ENCODE results near the gene ZSCAN5A.

Gene ZSCAN5A

GRCh38 chr19:56319991-56320390, 5.4 kb upstream of the ZSCAN5A start:
- Histone ChIP-seq H3K4ac (ENCODE audit: low read depth, low read length) (no peak overlapping the region), H4K12ac (ENCODE audit: low read depth, low read length) (no peak overlapping the region), H3K36me3 (ENCODE audit: control insufficient read depth in 1 of 2, insufficient read depth in 2 of 2, low read length in 2 of 2) (no peaks in the 10 kb centered on the region), H3K4me1 (ENCODE audit: control insufficient read depth in 1 of 2, insufficient read depth in 2 of 2, low read length in 2 of 2) (peaks cover 5 to 7% of the 10 kb centered on the region in 2 experiments), H2BK12ac (ENCODE audit: low read length) (no peak overlapping the region), H3K9me3 (ENCODE audit: insufficient read depth, low read depth, low read length) (no peaks in the 10 kb centered on the region), H3K23ac (ENCODE audit: low read length) (no peak overlapping the region), H3K9ac (ENCODE audit: low read length) (no peak overlapping the region), H2BK5ac (ENCODE audit: low read depth, low read length, poor library complexity) (no peak overlapping the region), H3K79me2 (ENCODE audit: control insufficient read depth, insufficient read depth, low read length, poor library complexity) (peaks cover 2% of the 10 kb centered on the region), H2BK120ac (ENCODE audit: insufficient read depth, low read length, poor library complexity) (no peak overlapping the region), H3K27ac (ENCODE audit: low read depth, low read length) (no peak overlapping the region), H2AK5ac (ENCODE audit: low read length) (no peak overlapping the region), H3K79me1 (ENCODE audit: low read length) (peaks cover 4% of the 10 kb centered on the region), H4K91ac (ENCODE audit: low read depth, low read length) (no peak overlapping the region), H4K8ac (ENCODE audit: low read depth, low read length) (no peak overlapping the region), H3K4me2 (ENCODE audit: low read length) (no peak overlapping the region), H3K14ac (ENCODE audit: low read length) (no peak overlapping the region), H3K4me3 (ENCODE audit: low read depth, low read length) (no peak overlapping the region), H2AFZ (ENCODE audit: insufficient read depth, low read length, poor library complexity) (no peak overlapping the region), H3K27me3 (ENCODE audit: insufficient read depth, low read length) (no peaks in the 10 kb centered on the region), H3K18ac (ENCODE audit: low read length) (no peak overlapping the region)
- WGBS (ENCODE audit: extremely low coverage, insufficient coverage, insufficient read length) = no CpG with 5 or more reads among the region's 3 CpGs
- no peak for DNase-seq

GRCh38 chr19:56317749-56318148, 3.1 kb upstream of the ZSCAN5A start:
- H3K79me2 ChIP-seq (ENCODE audit: control insufficient read depth, insufficient read depth, low read length, poor library complexity) = peaks cover 7% of the 10 kb centered on the region
- no peak overlapping the region for H2AK5ac ChIP-seq (ENCODE audit: low read length)
- H2BK12ac ChIP-seq (ENCODE audit: low read length) = no peak overlapping the region
- H3K4me2 ChIP-seq (ENCODE audit: low read length) = no peak overlapping the region
- no peak overlapping the region for H4K91ac ChIP-seq (ENCODE audit: low read depth, low read length)
- no peaks in the 10 kb centered on the region for H3K9me3 ChIP-seq (ENCODE audit: insufficient read depth, low read depth, low read length)
- peaks cover 5 to 11% of the 10 kb centered on the region in 2 experiments for H3K4me1 ChIP-seq (ENCODE audit: control insufficient read depth in 1 of 2, insufficient read depth in 2 of 2, low read length in 2 of 2)
- H2AFZ ChIP-seq (ENCODE audit: insufficient read depth, low read length, poor library complexity) = no peak overlapping the region
- H3K4me3 ChIP-seq (ENCODE audit: low read depth, low read length) = no peak overlapping the region
- H3K18ac ChIP-seq (ENCODE audit: low read length) = no peak overlapping the region
- H3K4ac ChIP-seq (ENCODE audit: low read depth, low read length) = no peak overlapping the region
- H4K12ac ChIP-seq (ENCODE audit: low read depth, low read length) = no peak overlapping the region
- H3K27ac ChIP-seq (ENCODE audit: low read depth, low read length) = no peak overlapping the region
- peaks cover 14% of the 10 kb centered on the region for H3K79me1 ChIP-seq (ENCODE audit: low read length)
- WGBS (ENCODE audit: extremely low coverage, insufficient coverage, insufficient read length) = no CpG with 5 or more reads among the region's 2 CpGs
- H3K27me3 ChIP-seq (ENCODE audit: insufficient read depth, low read length) = no peaks in the 10 kb centered on the region
- H2BK120ac ChIP-seq (ENCODE audit: insufficient read depth, low read length, poor library complexity) = no peak overlapping the region
- no peak overlapping the region for H3K9ac ChIP-seq (ENCODE audit: low read length)
- no peak overlapping the region for H3K14ac ChIP-seq (ENCODE audit: low read length)
- H2BK5ac ChIP-seq (ENCODE audit: low read depth, low read length, poor library complexity) = no peak overlapping the region
- no peaks in the 10 kb centered on the region for H3K36me3 ChIP-seq (ENCODE audit: control insufficient read depth in 1 of 2, insufficient read depth in 2 of 2, low read length in 2 of 2)
- H4K8ac ChIP-seq (ENCODE audit: low read depth, low read length) = no peak overlapping the region
- H3K23ac ChIP-seq (ENCODE audit: low read length) = no peak overlapping the region
- DNase-seq = no peak

GRCh38 chr19:56316728-56317127, 2.1 kb upstream of the ZSCAN5A start:
- no peaks in the 10 kb centered on the region for H3K36me3 ChIP-seq (ENCODE audit: control insufficient read depth in 1 of 2, insufficient read depth in 2 of 2, low read length in 2 of 2)
- no peak overlapping the region for H3K14ac ChIP-seq (ENCODE audit: low read length)
- no peak overlapping the region for H4K12ac ChIP-seq (ENCODE audit: low read depth, low read length)
- no peaks in the 10 kb centered on the region for H3K27me3 ChIP-seq (ENCODE audit: insufficient read depth, low read length)
- H2BK120ac ChIP-seq (ENCODE audit: insufficient read depth, low read length, poor library complexity) = no peak overlapping the region
- H3K18ac ChIP-seq (ENCODE audit: low read length) = no peak overlapping the region
- no peak overlapping the region for H4K8ac ChIP-seq (ENCODE audit: low read depth, low read length)
- WGBS (ENCODE audit: extremely low coverage, insufficient coverage, insufficient read length) = no CpG with 5 or more reads among the region's 5 CpGs
- H3K4me2 ChIP-seq (ENCODE audit: low read length) = no peak overlapping the region
- no peak overlapping the region for H2BK12ac ChIP-seq (ENCODE audit: low read length)
- H3K27ac ChIP-seq (ENCODE audit: low read depth, low read length) = no peak overlapping the region
- H3K4me1 ChIP-seq (ENCODE audit: control insufficient read depth in 1 of 2, insufficient read depth in 2 of 2, low read length in 2 of 2) = peaks cover 5 to 11% of the 10 kb centered on the region in 2 experiments
- DNase-seq = no peak
- H3K9me3 ChIP-seq (ENCODE audit: insufficient read depth, low read depth, low read length) = no peaks in the 10 kb centered on the region
- H3K9ac ChIP-seq (ENCODE audit: low read length) = no peak overlapping the region
- H2AFZ ChIP-seq (ENCODE audit: insufficient read depth, low read length, poor library complexity) = no peak overlapping the region
- H3K79me2 ChIP-seq (ENCODE audit: control insufficient read depth, insufficient read depth, low read length, poor library complexity) = peaks cover 7% of the 10 kb centered on the region
- no peak overlapping the region for H3K4ac ChIP-seq (ENCODE audit: low read depth, low read length)
- H2AK5ac ChIP-seq (ENCODE audit: low read length) = no peak overlapping the region
- H3K4me3 ChIP-seq (ENCODE audit: low read depth, low read length) = no peak overlapping the region
- H3K23ac ChIP-seq (ENCODE audit: low read length) = no peak overlapping the region
- no peak overlapping the region for H2BK5ac ChIP-seq (ENCODE audit: low read depth, low read length, poor library complexity)
- H3K79me1 ChIP-seq (ENCODE audit: low read length) = peaks cover 14% of the 10 kb centered on the region
- no peak overlapping the region for H4K91ac ChIP-seq (ENCODE audit: low read depth, low read length)

- H3K27ac ChIP-seq (ENCODE audit: low read depth, low read length) = peak overlapping the region; percentile 91
- no CpG with 5 or more reads among the region's 37 CpGs for WGBS (ENCODE audit: extremely low coverage, insufficient coverage, insufficient read length)
- H3K4me2 ChIP-seq (ENCODE audit: low read length) = peak overlapping the region; percentile 86
- H3K79me2 ChIP-seq (ENCODE audit: control insufficient read depth, insufficient read depth, low read length, poor library complexity) = peaks cover 7% of the 10 kb centered on the region
- H2BK12ac ChIP-seq (ENCODE audit: low read length) = no peak overlapping the region
- H4K12ac ChIP-seq (ENCODE audit: low read depth, low read length) = peak overlapping the region; percentile 91
- H2BK120ac ChIP-seq (ENCODE audit: insufficient read depth, low read length, poor library complexity) = peak overlapping the region; percentile 93
- H4K8ac ChIP-seq (ENCODE audit: low read depth, low read length) = peak overlapping the region; percentile 99
- H4K91ac ChIP-seq (ENCODE audit: low read depth, low read length) = peak overlapping the region; percentile 57
- peak overlapping the region; percentile 39 for H3K4ac ChIP-seq (ENCODE audit: low read depth, low read length)
- H2BK5ac ChIP-seq (ENCODE audit: low read depth, low read length, poor library complexity) = peak overlapping the region; percentile 98
- H2AK5ac ChIP-seq (ENCODE audit: low read length) = no peak overlapping the region
- H3K27me3 ChIP-seq (ENCODE audit: insufficient read depth, low read length) = no peaks in the 10 kb centered on the region
- H3K4me3 ChIP-seq (ENCODE audit: low read depth, low read length) = peak overlapping the region; percentile 91
- peak overlapping the region; percentile 68 for H3K14ac ChIP-seq (ENCODE audit: low read length)
- H3K36me3 ChIP-seq (ENCODE audit: control insufficient read depth in 1 of 2, insufficient read depth in 2 of 2, low read length in 2 of 2) = peaks cover 0 to 2% of the 10 kb centered on the region in 2 experiments
- peak; percentile 98 to 99 for DNase-seq
- H3K9me3 ChIP-seq (ENCODE audit: insufficient read depth, low read depth, low read length) = no peaks in the 10 kb centered on the region
- peaks cover 5 to 11% of the 10 kb centered on the region in 2 experiments for H3K4me1 ChIP-seq (ENCODE audit: control insufficient read depth in 1 of 2, insufficient read depth in 2 of 2, low read length in 2 of 2)
- H2AFZ ChIP-seq (ENCODE audit: insufficient read depth, low read length, poor library complexity) = peak overlapping the region; percentile 86
- H3K18ac ChIP-seq (ENCODE audit: low read length) = peak overlapping the region; percentile 72
- H3K23ac ChIP-seq (ENCODE audit: low read length) = no peak overlapping the region
- peak overlapping the region; percentile 92 for H3K9ac ChIP-seq (ENCODE audit: low read length)
- H3K79me1 ChIP-seq (ENCODE audit: low read length) = peaks cover 14% of the 10 kb centered on the region
These were observed 614 bp upstream of the ZSCAN5A start for GRCh38 chr19:56315077-56315828.
